Right hindlimb (tissue), 1 donor: ENCODE results near the gene SPTLC3.
A peak's percentile ranks its signal among the peaks of the same experiment; 100 is the strongest.

ENCODE experiments used
- DNase-seq: peaks from one replicate; pipeline ENCODE4 v3.0.0-alpha.2; 2018

Gene SPTLC3

DNA sequence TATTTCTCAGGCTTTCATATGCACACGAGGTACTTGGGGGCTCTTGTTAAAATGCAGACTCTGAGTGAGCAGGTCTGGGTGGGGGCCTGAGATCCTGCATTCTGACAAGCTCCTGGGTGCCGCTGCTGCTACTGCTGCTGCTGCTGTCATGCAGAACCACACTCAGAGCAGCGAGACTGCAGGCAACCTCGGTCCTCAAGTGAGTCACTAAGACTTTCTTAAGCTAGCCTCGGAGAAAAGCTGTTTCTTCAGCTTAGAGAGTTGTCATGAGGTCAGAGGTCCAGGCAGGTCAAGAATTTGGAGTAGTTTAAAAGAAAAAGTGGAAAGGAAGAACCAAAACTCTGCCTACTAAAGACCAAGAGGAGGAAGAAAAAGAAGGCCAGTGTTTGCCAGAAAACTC, 92.9 kb downstream of the SPTLC3 start:
- no peak for DNase-seq

- no peak for DNase-seq
These were observed 93.5 kb downstream of the SPTLC3 start for GRCh38 chr20:13102237-13102636.

DNA sequence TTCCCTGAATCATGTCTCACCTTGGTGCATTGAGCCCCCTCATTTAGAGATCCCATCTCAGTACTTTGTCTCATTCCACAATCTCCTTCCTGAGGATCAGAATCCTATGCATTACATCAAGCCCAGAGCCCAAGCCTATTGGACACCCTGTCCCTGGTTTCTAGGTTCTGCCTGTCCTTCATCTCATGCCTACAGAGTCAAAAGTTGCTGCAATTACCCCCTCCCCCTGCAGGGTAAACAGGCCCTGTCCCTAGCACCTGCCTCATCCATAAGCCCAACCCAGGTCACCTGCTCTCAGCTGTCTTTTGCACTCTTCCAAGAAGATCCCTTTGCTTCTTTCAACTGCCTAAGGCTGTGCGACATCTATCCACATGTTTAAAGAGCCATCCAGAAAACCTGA, 93.9 kb downstream of the SPTLC3 start:
- DNase-seq, result no peak

GRCh38 chr20:13105039-13105438, 96.3 kb downstream of the SPTLC3 start:
- peak; percentile 45 for DNase-seq

- DNase-seq, result no peak
These were observed 97.2 kb downstream of the SPTLC3 start for GRCh38 chr20:13105864-13106457.

DNA sequence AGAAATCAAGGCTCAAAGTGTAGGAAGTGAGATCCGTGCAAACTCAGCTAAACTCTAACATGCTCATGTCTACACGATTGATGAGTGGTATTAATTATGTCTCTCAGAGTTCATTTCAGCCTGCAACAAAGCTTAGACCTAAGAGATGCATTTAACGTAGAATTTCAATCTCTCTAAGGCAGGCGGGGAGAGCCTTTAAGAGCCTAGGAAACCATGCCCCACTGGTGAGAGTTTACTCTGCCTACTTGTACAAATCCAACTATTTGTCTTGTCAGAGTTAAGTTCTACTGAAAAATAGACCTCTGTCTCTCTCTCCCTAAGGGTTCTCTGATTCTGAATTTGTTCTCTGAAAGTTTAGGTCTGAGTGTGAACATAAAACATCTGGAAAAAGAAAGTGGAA, 100.9 kb downstream of the SPTLC3 start:
- DNase-seq, result no peak

- no peak for DNase-seq
These were observed 102.0 kb downstream of the SPTLC3 start for GRCh38 chr20:13110796-13111195.

- no peak for DNase-seq
These were observed 102.6 kb downstream of the SPTLC3 start for GRCh38 chr20:13111249-13111911.

- no peak for DNase-seq
These were observed 105.0 kb downstream of the SPTLC3 start for GRCh38 chr20:13113731-13114130.

GRCh38 chr20:13117200-13117599, 108.4 kb downstream of the SPTLC3 start:
- no peak for DNase-seq

GRCh38 chr20:13118676-13119075, 109.9 kb downstream of the SPTLC3 start:
- peak; percentile 26 for DNase-seq

GRCh38 chr20:13119583-13119982, 110.8 kb downstream of the SPTLC3 start:
- DNase-seq, result peak; percentile 62

GRCh38 chr20:13120471-13120870, 111.7 kb downstream of the SPTLC3 start:
- no peak for DNase-seq

DNA sequence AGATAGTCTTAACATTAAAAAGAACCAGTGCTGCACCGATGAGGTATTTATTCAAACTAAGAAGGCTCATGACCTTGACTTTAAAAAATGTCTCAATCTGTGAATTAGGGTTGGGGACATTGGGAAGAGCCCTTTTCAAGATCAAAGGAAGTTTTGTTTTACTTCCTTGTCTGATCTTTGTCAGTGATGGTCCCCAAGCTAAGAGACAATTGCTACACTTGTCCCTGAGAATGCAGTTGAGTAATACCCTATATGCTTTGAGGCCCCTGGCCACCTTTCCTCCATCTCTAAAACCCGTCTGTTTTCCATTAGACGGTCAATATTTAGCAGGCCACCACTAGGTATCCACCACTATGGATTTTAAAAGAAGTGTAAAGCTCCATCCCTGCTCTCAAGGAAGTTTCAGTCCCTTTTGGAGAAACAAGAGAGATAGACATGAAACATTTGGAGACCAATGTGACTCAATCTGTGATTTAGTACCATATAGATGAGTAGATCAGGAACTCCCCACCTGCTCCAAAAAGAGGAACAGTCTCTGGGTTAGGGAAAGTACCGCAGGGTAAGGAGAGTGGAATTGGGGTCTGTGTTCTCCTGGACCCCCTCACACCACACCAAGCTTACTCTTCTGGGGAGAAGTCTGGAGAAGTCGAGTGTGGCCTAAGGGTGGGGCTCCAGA, 113.2 kb downstream of the SPTLC3 start:
- DNase-seq, result no peak

- DNase-seq, result no peak
These were observed 116.7 kb downstream of the SPTLC3 start for GRCh38 chr20:13125486-13125885.

DNA sequence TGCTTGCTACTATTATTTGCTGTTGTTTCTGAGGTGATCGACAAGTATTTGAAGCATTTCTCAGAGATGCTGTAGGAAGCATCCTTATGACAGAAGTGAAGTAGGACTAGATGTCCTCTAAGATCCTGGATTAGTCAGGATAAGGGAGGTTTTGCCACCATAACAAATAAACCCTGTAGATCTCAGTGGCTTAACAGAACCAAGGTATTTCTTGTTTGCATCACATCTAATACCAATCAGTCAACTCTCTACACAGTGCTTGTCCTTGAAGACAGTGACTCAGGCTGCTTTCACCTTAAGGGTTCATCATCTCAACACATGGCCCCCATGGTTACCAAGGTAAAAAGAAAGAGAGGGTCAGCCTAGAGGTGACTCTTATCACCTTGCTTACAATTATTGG, 119.4 kb downstream of the SPTLC3 start:
- DNase-seq, result no peak

DNA sequence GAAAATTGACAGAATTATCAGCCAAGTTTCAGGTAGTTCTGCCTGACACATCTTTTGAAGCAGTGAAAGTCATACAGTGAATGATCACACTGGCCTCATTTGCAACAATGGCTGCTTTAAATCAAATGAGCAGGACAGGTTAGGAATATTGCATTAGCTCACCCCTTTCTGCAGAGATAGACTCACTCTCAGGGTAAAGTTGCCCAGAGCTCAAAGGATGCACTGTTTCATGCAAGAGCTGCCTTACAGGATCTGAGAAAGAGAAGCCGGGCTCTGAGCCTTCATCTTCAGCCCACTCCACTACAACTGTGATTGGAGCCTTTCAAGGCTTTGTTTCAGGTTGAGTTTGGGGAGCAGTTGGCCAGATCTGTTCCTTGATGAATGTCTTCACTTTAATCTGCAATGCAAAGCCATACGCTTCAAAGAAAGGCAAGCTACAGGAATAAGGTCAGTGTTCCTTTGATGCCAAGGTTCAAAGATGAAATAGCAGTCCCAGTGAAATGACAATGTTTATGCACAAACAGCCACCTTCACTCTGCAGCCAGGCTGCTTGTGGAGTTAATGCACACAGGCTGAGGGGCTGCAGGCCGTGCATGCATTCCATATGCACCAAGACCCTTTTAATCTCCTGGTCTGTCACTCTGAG, 121.4 kb downstream of the SPTLC3 start:
- DNase-seq, result no peak

GRCh38 chr20:13130707-13131103, 121.9 kb downstream of the SPTLC3 start:
- DNase-seq, result no peak

DNA sequence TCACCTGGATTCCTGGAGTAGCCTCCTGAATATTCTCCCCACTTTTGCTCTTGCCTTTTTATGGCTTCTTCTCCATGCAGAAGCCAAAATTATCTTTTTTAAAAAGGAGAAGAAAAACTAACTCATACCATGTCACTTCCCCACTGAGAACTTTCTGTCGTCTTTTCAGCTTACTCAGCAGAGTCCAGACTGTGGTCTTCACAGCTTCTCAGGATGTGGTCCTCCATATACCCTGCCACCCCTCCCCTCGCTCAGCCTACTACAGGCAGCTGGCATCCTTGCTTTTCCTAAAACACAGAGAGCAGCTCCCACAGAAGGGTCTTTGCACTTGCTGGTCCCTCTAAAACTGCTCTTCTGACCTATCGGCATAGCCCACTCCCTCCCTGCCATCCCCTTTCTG, 122.9 kb downstream of the SPTLC3 start:
- no peak for DNase-seq

DNA sequence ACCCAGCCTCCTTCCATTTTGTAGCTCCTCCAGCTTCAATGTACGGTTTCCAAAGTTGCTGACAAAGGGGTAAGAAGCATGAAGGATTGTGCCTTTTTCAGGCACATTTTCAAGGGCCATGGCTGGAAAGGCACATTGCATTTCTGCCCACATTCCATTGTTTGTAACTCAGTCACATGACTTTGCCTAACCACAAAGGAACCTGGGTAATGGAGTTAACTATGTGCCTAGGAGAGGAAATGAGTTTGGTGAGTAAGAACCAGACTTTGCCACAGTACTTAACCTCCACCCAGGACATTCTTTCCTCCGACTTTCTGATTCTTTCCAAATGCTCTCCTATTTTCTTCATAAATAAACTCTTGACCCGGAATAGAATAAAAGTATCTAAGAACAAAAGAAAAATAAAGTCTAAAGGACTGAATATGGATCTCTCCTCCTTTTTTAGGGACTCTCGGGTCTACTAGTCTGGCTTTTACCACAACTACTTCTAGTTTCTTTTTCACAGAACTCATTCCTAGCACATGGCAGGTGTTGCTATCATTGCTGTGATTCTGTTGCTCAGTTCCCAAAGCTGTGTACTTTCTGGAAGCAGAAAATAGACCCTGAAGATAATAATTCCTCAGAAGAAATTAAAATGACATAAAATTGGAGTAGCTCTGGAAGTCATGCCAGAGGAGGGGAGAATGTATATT, 130.8 kb downstream of the SPTLC3 start:
- no peak for DNase-seq

DNA sequence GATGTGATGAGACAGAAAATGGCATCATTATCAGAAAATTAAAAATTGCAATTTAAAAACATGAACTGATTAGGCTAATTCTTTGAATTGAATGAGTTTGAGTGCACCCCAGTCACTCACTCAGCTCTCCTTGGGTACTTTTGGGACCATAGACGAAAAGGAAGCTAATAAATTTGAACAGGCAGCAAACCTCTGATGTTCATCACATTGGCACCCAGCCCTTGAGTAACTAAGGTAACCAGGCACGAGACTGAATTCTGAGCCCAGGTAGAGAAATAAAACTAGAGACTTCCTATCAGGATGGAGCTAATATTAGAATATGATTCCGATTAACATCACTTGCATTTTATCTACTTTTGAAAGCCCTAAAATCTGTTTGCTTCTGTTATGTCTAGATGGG, 131.4 kb downstream of the SPTLC3 start:
- no peak for DNase-seq

DNA sequence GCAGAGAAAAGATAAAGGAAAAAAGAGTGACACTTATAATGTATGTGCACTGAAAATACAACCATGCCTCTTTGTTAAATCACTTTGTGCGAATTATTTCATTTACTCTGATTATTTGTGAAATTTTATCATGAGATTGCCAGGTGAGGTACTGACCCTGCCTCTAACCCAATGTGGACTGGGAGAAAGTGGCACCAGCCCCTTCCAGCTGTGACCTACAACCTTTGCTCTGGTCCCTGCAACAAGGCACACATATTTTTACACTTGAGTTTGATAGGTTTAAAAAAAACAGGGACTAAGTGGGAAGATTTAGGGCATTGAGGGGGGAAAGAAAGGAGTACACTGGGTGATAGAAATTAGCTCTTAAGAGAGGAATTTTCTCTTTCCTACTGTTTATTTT, 132.0 kb downstream of the SPTLC3 start:
- DNase-seq, result no peak

DNA sequence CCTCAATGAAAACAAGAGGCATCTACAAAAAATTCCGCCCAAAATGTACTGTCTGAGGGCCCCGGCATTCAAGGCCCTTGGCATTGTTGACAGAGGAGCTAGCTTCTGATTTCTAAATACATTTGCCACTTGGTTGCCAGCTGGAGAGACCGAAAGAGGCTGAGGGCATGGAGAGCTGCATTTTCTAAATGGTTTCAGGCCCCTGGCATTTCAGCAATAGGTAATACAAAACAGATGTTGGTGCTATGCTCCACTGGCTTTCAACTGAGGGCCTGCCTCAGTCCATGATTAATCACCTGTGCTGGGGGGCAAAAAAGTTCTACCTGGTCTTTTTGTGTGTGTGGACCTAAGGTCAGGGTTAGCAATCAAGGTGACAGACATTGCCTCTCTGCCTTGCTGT, 132.8 kb downstream of the SPTLC3 start:
- no peak for DNase-seq
